HG02885 (cell line): Measurements from ENCODE around the gene MUC4.

ENCODE experiments used
- ATAC-seq: cut with Tn5 transposase; IDR thresholded peaks from one replicate; pipeline ENCODE4 v1.9.1; 2021; ENCODE audit warnings: mild to moderate bottlenecking; ENCODE audit not compliant: unreplicated experiment, poor library complexity

The MUC4 gene

GRCh38 chr3:195705081-195705991, 106.4 kb downstream of the MUC4 start:
- no peak for ATAC-seq

GRCh38 chr3:195704433-195704999, 107.2 kb downstream of the MUC4 start:
- ATAC-seq: no peak

DNA sequence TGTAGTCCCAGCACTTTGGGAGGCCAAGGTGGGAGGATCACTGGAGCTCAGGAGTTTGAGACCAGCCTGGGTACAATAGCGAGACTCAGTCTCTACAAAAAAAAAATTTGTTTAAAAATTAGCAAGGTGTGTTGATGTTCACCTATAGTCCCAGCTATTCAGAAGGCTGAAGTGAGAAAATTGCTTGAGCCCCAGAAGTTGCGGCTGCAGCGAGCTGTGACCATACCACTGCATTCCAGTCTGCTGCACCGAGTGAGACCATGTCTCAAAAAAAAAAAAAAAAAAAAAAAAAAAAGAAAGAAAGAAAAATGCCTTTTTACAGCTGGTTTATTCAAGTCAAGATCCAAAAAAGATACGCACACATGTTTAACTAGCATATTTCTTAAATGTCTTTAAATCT, 108.0 kb downstream of the MUC4 start:
- no peak for ATAC-seq

GRCh38 chr3:195701042-195701915, 110.5 kb downstream of the MUC4 start:
- ATAC-seq: no peak

GRCh38 chr3:195700319-195700718, 111.4 kb downstream of the MUC4 start:
- no peak for ATAC-seq

GRCh38 chr3:195699860-195700259, 111.9 kb downstream of the MUC4 start:
- no peak for ATAC-seq

GRCh38 chr3:195699388-195699771, 112.3 kb downstream of the MUC4 start:
- no peak for ATAC-seq

DNA sequence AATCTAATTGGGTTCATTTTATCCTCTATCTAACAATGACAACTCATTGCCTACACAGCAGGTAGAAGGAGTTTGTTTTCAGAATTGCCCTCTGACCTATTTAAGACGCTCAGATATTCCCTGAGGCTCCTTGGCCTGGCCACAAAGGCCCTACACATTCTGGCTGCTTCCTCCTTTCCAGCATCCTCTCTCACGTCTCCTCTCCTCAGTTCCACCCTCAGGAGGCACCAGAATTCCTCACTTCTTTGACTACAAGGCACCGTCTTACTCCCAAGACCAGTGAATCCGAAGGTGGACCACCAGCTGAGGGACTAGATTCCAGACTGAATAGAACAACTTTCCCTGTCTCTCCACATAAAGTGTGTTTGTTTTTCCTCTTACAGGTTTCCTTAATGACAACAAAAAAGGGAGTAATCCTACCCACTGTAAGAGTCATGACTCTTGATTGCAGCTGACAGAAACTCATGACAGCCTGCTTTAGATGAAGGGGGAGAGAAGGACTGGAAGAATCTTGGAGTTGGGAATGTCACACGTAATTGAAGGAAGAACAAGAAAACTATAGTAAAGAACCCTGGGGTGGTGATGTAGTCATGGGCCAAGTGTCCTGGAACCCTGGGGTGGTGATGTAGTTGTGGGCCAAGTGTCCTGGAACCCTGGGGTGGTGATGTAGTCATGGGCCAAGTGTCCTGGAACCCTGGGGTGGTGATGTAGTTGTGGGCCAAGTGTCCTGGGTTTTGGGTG, 112.9 kb downstream of the MUC4 start:
- ATAC-seq: no peak

GRCh38 chr3:195698325-195698646, 113.4 kb downstream of the MUC4 start:
- ATAC-seq: no peak

GRCh38 chr3:195697582-195698324, 114.0 kb downstream of the MUC4 start:
- no peak for ATAC-seq
